Measurements from ENCODE around the gene ZSCAN23.

DNA sequence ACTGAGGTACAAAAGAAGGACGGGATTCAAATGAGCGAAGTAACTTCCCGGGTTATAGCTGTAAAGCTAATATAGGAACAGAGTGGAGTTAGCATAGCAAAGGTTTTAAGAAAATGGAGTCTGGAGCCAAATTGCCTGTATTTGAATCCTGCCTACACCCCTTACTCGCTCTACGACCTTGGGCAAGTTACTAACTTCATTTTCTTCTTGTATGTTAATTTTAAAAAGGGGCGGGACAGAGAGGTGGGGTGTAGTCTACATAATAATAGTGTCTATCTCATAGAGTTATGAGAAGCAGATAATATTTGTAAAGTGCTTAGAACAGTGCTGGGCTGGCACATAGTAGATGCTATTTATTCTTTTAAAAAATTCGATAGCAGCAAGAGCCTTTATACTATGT lies 705 bp downstream of the ZSCAN23 start:
- TF ChIP-seq POLR2A (IDR thresholded peaks at IDR 0.05) (no peak), CTCF (IDR thresholded peaks at IDR 0.05) (no peak)

Measured in right lobe of liver (tissue), 4 donors.